A673 (cell line): Measurements from ENCODE around the gene NCK1.

Experiments
- CTCF ChIP-seq: fragments of 300-800, 200-600 bp; sonication (generic); conservative IDR thresholded peaks from 2 replicates; pipeline ENCODE4 v1.5.1; 2017; ENCODE audit warnings: low read depth, mild to moderate bottlenecking, antibody characterized with exemption, low read length, moderate library complexity, mixed read lengths
- EZH2 ChIP-seq: fragments of 200-600 bp; sonication (generic); IDR thresholded peaks from 2 replicates; pipeline ENCODE4 v1.6.1; 2017; ENCODE audit warnings: borderline replicate concordance, low read depth, mild to moderate bottlenecking, mixed read lengths, antibody characterized with exemption, low read length; ENCODE audit not compliant: poor library complexity, severe bottlenecking

GRCh38 chr3:136914739-136915138, 52.7 kb downstream of the NCK1 start:
- TF ChIP-seq CTCF, result no peak
- no peak for TF ChIP-seq EZH2
